SH-SY5Y (cell line): ENCODE data around the gene TRIM67.

Experiments used
- GATA2 ChIP-seq: IDR thresholded peaks from 2 replicates; pipeline ENCODE4 v1.6.1; 2011; ENCODE audit warnings: mild to moderate bottlenecking, low read depth, low read length
- GATA3 ChIP-seq: IDR thresholded peaks from 2 replicates; pipeline ENCODE4 v1.6.1; 2011; ENCODE audit warnings: low read depth, mild to moderate bottlenecking, low read length, moderate library complexity

- no peak for TF ChIP-seq GATA2
- no peak for TF ChIP-seq GATA3
Measured at GRCh38 chr1:231163830-231164427, 2.1 kb downstream of the TRIM67 start.
